ENCODE results near the gene DMGDH. TPM values are rescaled to one million over a fixed set of nuclear protein-coding genes. Genes with fewer than 3 reads are reported as not detected.
A peak's percentile ranks its signal among the peaks of the same experiment; 100 is the strongest.
"Not testable (repeated sequence)": the region's sequence is repeated elsewhere in the genome, so short reads cannot be mapped to it uniquely, and the experiment has no call there.

Gene DMGDH
- total RNA-seq, 1 experiment from 2014 or later: not detected

DNA sequence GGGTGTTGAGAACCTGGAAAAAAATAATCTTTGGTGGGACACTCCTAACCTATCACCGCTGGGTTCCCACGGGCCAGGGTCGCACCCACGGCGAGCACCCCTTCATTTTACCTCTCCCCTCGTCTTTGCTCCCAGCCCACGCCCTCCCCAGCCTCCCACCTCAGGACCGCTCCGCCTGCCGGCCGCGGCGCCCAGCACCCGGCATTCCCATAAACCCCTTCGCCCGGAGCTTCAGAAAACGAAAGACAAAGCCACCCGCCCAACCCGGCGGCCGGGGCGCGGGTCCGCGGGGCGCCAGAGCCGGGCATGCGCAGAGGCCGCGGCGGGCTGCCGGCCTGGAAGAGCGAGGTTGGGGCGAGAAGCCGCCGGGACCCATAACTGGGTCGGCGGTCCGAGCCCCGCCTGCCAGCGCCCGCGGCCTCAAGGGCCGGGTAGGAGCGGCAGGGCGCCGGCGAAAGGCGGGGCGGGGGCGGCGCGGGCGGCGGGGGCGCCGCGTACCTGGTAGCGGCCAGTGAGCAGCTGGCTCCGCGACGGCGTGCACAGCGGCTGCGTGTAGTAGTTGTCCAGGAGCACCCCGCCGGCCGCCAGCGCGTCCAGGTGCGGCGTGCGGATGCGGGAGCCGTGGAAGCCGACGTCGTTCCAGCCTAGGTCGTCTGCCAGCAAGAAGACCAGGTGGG is 84.9 kb downstream of the DMGDH start:
- Histone ChIP-seq H3K4me3 (ENCODE audit: insufficient read depth, low read depth, low read length) (peak overlapping the region; percentile 79), H3K36me3 (replicated peaks; ENCODE audit: control insufficient read depth, insufficient read depth, low read length) (no peaks in the 10 kb centered on the region), H3K27me3 (ENCODE audit: control insufficient read depth, insufficient read depth, low read length) (no peaks in the 10 kb centered on the region)
- DNase-seq: peak; percentile 95

DNA sequence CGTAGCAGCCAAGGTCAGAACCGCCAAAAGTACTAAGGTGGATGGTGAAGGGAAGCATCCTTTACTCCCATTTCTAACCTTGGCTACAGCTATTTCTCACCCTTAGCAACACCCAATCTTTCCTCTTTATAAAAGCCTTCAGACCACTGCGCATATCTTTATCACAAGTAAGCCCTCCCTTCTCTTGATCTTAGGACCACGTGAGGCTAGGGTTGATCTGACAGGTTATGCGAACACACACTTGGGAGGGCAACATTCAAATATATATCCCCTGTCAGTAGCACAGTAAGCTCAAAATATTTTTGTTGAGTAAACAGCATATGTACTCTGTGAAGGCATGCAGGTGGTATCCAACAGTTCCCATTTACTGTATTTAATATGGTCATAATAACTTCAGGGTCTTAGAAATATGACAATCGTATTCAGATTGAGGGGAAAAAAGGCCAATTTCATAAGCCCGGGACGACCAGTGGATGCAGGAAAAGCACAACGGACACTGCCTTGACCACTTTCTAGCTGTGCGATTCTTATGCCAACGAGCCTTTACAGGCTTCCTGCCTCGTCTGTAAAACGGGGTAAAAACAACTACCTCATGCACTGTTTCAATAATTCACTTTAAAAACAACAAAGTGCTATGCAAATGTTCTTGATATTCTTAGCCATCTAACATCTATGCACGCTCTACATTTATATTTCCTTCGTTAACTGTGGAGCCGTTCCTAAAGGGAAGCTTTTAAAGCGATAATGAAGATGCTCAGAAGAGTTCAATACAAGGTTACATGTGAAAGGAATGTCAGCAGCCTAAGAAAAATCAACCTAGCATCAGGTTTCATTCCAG is 85.7 kb downstream of the DMGDH start:
- Histone ChIP-seq H3K36me3 (replicated peaks; ENCODE audit: control insufficient read depth, insufficient read depth, low read length) (no peaks in the 10 kb centered on the region), H3K27me3 (ENCODE audit: control insufficient read depth, insufficient read depth, low read length) (no peaks in the 10 kb centered on the region), H3K4me3 (ENCODE audit: insufficient read depth, low read depth, low read length) (peak overlapping the region; percentile 58)
- peak; percentile 45 for DNase-seq

GRCh38 chr5:78983194-78983593 is 86.3 kb downstream of the DMGDH start:
- not testable (repeated sequence) for H3K27me3 ChIP-seq (ENCODE audit: control insufficient read depth, insufficient read depth, low read length); H3K4me3 ChIP-seq (ENCODE audit: insufficient read depth, low read depth, low read length); DNase-seq; H3K36me3 ChIP-seq (replicated peaks; ENCODE audit: control insufficient read depth, insufficient read depth, low read length)

- no peak for DNase-seq
- Histone ChIP-seq H3K4me3 (ENCODE audit: insufficient read depth, low read depth, low read length) (no peak overlapping the region), H3K27me3 (ENCODE audit: control insufficient read depth, insufficient read depth, low read length) (no peaks in the 10 kb centered on the region), H3K36me3 (replicated peaks; ENCODE audit: control insufficient read depth, insufficient read depth, low read length) (no peaks in the 10 kb centered on the region)
Observed at GRCh38 chr5:78979909-78980308, 89.6 kb downstream of the DMGDH start.

DNA sequence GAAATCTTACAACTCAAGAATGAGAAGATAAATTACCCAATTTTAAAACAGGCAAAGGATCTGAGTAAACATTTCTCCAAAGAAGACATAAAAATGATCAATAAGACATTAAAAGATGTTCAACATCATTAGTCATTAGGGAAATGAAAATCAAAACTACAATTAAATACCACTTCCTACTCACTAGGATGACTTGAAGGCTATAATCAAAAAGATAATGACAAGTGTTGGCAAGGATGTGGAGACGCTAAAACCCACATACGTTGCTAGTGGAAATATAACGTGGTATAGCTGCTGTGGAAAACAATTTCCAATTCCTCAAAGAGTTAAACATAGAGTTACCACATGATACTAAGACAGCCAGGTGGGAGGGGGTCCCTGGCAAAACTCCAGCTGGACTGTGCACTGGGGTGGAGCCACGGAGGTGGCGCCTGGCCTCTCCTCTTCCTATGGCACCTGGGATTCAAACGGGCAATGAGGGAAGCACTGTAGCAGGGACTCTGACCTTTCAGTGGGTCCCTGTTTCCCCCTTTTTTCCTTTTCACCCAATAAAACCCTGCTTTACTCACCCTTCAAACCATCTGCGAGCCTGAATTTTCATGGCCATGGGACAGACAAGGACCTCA is 90.2 kb downstream of the DMGDH start:
- H3K36me3 ChIP-seq (replicated peaks; ENCODE audit: control insufficient read depth, insufficient read depth, low read length): no peaks in the 10 kb centered on the region
- no peak overlapping the region for H3K4me3 ChIP-seq (ENCODE audit: insufficient read depth, low read depth, low read length)
- H3K27me3 ChIP-seq (ENCODE audit: control insufficient read depth, insufficient read depth, low read length): no peaks in the 10 kb centered on the region
- no peak for DNase-seq

GRCh38 chr5:78975035-78975434 is 94.4 kb downstream of the DMGDH start:
- no peaks in the 10 kb centered on the region for H3K36me3 ChIP-seq (replicated peaks; ENCODE audit: control insufficient read depth, insufficient read depth, low read length)
- DNase-seq: no peak
- no peak overlapping the region for H3K4me3 ChIP-seq (ENCODE audit: insufficient read depth, low read depth, low read length)
- no peaks in the 10 kb centered on the region for H3K27me3 ChIP-seq (ENCODE audit: control insufficient read depth, insufficient read depth, low read length)

- Histone ChIP-seq H3K36me3 (replicated peaks; ENCODE audit: control insufficient read depth, insufficient read depth, low read length) (no peaks in the 10 kb centered on the region), H3K4me3 (ENCODE audit: insufficient read depth, low read depth, low read length) (no peak overlapping the region), H3K27me3 (ENCODE audit: control insufficient read depth, insufficient read depth, low read length) (no peaks in the 10 kb centered on the region)
- no peak for DNase-seq
Observed at GRCh38 chr5:78974601-78975000, 94.9 kb downstream of the DMGDH start.

GRCh38 chr5:78974011-78974410 is 95.5 kb downstream of the DMGDH start:
- no peaks in the 10 kb centered on the region for H3K36me3 ChIP-seq (replicated peaks; ENCODE audit: control insufficient read depth, insufficient read depth, low read length)
- no peaks in the 10 kb centered on the region for H3K27me3 ChIP-seq (ENCODE audit: control insufficient read depth, insufficient read depth, low read length)
- no peak for DNase-seq
- no peak overlapping the region for H3K4me3 ChIP-seq (ENCODE audit: insufficient read depth, low read depth, low read length)

DNA sequence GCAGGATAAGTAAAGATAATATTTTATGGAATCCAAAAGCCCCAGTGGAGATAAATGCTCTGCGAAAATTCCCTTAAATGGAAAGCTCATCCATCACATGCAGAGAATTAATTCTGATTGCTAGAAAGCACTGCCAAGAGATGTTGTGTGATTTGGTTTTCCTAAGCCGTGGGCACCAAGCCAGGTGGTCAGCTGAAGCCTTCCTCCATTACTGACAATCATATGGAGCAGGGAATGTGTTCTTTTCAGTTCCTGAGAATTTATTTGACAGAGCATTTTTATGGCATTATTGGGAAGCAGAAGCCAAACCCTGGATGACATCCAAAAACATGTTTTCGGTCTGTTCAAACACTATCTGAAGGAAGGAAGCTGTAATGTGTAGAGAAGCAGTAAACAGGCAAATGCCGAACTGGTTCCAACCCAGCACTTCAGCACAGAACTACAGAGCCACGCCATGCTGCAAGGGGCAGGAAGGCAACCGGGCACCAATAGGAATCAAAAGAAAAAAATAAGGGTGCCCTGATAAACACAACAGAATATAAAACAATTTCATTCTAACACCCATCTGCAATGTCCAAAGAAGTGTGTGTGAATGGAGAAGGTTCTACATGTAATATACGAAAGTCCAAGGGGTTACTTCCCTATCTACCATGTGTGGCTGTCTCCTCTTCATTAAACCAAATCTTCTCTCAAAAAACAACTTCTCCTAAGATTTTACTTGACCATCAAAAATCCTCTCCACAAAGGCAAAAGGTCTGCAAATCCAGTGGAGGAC is 96.6 kb downstream of the DMGDH start:
- no peaks in the 10 kb centered on the region for H3K36me3 ChIP-seq (replicated peaks; ENCODE audit: control insufficient read depth, insufficient read depth, low read length)
- H3K4me3 ChIP-seq (ENCODE audit: insufficient read depth, low read depth, low read length): no peak overlapping the region
- no peaks in the 10 kb centered on the region for H3K27me3 ChIP-seq (ENCODE audit: control insufficient read depth, insufficient read depth, low read length)
- no peak for DNase-seq

- Histone ChIP-seq H3K4me3 (ENCODE audit: insufficient read depth, low read depth, low read length) (no peak overlapping the region), H3K27me3 (ENCODE audit: control insufficient read depth, insufficient read depth, low read length) (no peaks in the 10 kb centered on the region), H3K36me3 (replicated peaks; ENCODE audit: control insufficient read depth, insufficient read depth, low read length) (no peaks in the 10 kb centered on the region)
- no peak for DNase-seq
Observed at GRCh38 chr5:78971998-78972397, 97.5 kb downstream of the DMGDH start.

GRCh38 chr5:78968781-78969180 is 100.7 kb downstream of the DMGDH start:
- no peak for DNase-seq
- Histone ChIP-seq H3K36me3 (replicated peaks; ENCODE audit: control insufficient read depth, insufficient read depth, low read length) (no peaks in the 10 kb centered on the region), H3K27me3 (ENCODE audit: control insufficient read depth, insufficient read depth, low read length) (no peaks in the 10 kb centered on the region), H3K4me3 (ENCODE audit: insufficient read depth, low read depth, low read length) (no peak overlapping the region)

- DNase-seq: no peak
- H3K36me3 ChIP-seq (replicated peaks; ENCODE audit: control insufficient read depth, insufficient read depth, low read length): no peaks in the 10 kb centered on the region
- H3K27me3 ChIP-seq (ENCODE audit: control insufficient read depth, insufficient read depth, low read length): no peaks in the 10 kb centered on the region
- H3K4me3 ChIP-seq (ENCODE audit: insufficient read depth, low read depth, low read length): no peak overlapping the region
Observed at GRCh38 chr5:78964889-78965288, 104.6 kb downstream of the DMGDH start.

DNA sequence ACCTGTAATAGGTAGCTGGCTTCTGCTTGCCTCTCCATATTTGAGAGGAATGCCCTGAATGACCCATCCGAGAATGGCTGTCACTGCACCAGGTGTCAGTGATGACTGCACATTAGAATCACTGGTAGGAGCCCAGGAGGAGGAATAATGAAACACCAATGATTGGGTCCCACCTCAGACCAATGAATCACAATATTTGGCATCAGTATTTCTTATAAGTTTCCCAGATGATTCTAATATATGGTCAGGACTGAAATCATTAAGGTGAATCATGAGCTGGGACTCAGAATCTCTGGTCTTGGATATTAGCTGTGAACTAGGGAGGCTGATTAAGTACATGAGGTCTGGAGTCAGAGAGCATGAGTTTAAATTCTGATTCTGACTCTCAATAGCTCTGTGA is 107.7 kb downstream of the DMGDH start:
- no peak for DNase-seq
- Histone ChIP-seq H3K36me3 (replicated peaks; ENCODE audit: control insufficient read depth, insufficient read depth, low read length) (no peaks in the 10 kb centered on the region), H3K4me3 (ENCODE audit: insufficient read depth, low read depth, low read length) (no peak overlapping the region), H3K27me3 (ENCODE audit: control insufficient read depth, insufficient read depth, low read length) (no peaks in the 10 kb centered on the region)

DNA sequence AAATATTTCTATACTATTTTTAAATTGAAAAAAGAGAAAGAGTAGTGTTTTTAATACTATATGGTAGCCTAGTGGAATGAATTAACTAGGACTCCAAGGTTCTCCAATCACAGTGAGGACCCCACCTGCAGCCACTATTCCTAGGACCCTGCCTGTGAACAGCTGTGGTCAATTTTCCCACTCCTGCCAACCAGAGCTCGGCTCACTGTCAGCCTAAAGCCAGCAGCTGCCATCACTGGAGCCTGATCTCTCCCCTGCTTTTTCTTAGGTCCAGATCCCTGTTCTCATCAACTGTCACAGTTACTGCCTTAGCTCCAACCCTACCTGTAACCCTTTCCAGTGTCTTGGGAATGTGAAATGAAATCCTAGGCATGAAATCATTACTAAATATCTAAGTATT is 109.7 kb downstream of the DMGDH start:
- Histone ChIP-seq H3K27me3 (ENCODE audit: control insufficient read depth, insufficient read depth, low read length) (no peaks in the 10 kb centered on the region), H3K36me3 (replicated peaks; ENCODE audit: control insufficient read depth, insufficient read depth, low read length) (no peaks in the 10 kb centered on the region), H3K4me3 (ENCODE audit: insufficient read depth, low read depth, low read length) (no peak overlapping the region)
- DNase-seq: no peak
